Measurements from ENCODE around the gene MUS81. TPM values are rescaled to one million over a fixed set of nuclear protein-coding genes. Genes with fewer than 3 reads are reported as not detected.
A peak's percentile ranks its signal among the peaks of the same experiment; 100 is the strongest.

Gene MUS81
- total and polyA plus RNA-seq, 2 of the 13 experiments (the other 11 are each of a cell fraction or from before 2014, with no cell fraction given), result 25.6 to 30.2 TPM

DNA sequence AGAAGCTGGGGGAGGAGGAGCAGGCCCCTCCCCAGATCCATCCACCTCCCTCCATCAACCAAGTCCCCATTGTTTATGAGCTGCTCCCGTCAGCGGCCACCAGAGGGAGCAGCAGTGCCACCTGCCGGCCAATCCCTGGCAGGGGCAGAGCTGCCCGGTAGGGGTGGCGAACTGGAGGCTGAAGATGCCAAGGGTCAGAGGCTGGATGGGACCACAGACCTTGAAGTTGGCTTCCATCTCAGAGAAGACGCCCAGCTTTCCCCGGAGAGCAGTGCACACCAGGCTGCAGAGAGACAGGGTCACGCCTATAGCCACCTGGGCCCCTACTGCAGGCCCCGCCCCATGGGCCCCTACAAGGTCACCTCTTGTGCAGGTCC, 24.5 kb downstream of the MUS81 start (continued):
- TF ChIP-seq, protein P1, sequence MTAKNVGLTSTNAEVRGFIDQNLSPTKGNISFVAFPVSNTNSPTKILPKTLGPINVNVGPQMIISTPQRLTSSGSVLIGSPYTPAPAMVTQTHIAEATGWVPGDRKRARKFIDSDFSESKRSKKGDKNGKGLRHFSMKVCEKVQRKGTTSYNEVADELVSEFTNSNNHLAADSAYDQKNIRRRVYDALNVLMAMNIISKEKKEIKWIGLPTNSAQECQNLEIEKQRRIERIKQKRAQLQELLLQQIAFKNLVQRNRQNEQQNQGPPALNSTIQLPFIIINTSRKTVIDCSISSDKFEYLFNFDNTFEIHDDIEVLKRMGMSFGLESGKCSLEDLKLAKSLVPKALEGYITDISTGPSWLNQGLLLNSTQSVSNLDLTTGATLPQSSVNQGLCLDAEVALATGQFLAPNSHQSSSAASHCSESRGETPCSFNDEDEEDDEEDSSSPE (CRISPR knock-in tag; IDR thresholded peaks at IDR 0.05), result no peak
- TF ChIP-seq, protein P2, sequence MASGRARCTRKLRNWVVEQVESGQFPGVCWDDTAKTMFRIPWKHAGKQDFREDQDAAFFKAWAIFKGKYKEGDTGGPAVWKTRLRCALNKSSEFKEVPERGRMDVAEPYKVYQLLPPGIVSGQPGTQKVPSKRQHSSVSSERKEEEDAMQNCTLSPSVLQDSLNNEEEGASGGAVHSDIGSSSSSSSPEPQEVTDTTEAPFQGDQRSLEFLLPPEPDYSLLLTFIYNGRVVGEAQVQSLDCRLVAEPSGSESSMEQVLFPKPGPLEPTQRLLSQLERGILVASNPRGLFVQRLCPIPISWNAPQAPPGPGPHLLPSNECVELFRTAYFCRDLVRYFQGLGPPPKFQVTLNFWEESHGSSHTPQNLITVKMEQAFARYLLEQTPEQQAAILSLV (CRISPR knock-in tag; IDR thresholded peaks at IDR 0.05; ENCODE audit: borderline replicate concordance), result no peak
- TF ChIP-seq IRX3 (CRISPR knock-in tag; IDR thresholded peaks at IDR 0.05; ENCODE audit: borderline replicate concordance, low read depth) (no peak), TEAD2 (CRISPR knock-in tag; IDR thresholded peaks at IDR 0.05) (no peak), THAP11 (CRISPR knock-in tag; IDR thresholded peaks at IDR 0.05) (peak; percentile 66), ZNF569 (CRISPR knock-in tag; IDR thresholded peaks at IDR 0.05; ENCODE audit: borderline replicate concordance) (no peak), HNF4A (CRISPR knock-in tag; IDR thresholded peaks at IDR 0.05) (no peak), ZBTB20 (CRISPR knock-in tag; IDR thresholded peaks at IDR 0.05; ENCODE audit: borderline replicate concordance, low read depth) (no peak), CCAR2 (optimal IDR thresholded peaks at IDR 0.05; ENCODE audit: low read depth, low read length) (no peak), MXI1 (IDR thresholded peaks at IDR 0.05; ENCODE audit: borderline replicate concordance, low read depth, low read length) (peak; percentile 46; the same call in 1 of the 3 replicates), ZNF570 (CRISPR knock-in tag; IDR thresholded peaks at IDR 0.05; ENCODE audit: borderline replicate concordance) (no peak), ZSCAN30 (CRISPR knock-in tag; IDR thresholded peaks at IDR 0.05) (no peak), SIN3A (IDR thresholded peaks at IDR 0.05; ENCODE audit: borderline replicate concordance, low read depth, low read length) (no peak), ZBTB8A (CRISPR knock-in tag; IDR thresholded peaks at IDR 0.05; ENCODE audit: borderline replicate concordance, low read depth) (no peak), ZNF296 (CRISPR knock-in tag; conservative IDR thresholded peaks at IDR 0.05) (no peak)
- TF ChIP-seq, protein P3, sequence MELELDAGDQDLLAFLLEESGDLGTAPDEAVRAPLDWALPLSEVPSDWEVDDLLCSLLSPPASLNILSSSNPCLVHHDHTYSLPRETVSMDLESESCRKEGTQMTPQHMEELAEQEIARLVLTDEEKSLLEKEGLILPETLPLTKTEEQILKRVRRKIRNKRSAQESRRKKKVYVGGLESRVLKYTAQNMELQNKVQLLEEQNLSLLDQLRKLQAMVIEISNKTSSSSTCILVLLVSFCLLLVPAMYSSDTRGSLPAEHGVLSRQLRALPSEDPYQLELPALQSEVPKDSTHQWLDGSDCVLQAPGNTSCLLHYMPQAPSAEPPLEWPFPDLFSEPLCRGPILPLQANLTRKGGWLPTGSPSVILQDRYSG (CRISPR knock-in tag; IDR thresholded peaks at IDR 0.05), result no peak
- TF ChIP-seq, protein P4, sequence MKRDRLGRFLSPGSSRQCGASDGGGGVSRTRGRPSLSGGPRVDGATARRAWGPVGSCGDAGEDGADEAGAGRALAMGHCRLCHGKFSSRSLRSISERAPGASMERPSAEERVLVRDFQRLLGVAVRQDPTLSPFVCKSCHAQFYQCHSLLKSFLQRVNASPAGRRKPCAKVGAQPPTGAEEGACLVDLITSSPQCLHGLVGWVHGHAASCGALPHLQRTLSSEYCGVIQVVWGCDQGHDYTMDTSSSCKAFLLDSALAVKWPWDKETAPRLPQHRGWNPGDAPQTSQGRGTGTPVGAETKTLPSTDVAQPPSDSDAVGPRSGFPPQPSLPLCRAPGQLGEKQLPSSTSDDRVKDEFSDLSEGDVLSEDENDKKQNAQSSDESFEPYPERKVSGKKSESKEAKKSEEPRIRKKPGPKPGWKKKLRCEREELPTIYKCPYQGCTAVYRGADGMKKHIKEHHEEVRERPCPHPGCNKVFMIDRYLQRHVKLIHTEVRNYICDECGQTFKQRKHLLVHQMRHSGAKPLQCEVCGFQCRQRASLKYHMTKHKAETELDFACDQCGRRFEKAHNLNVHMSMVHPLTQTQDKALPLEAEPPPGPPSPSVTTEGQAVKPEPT (CRISPR knock-in tag; IDR thresholded peaks at IDR 0.05; ENCODE audit: low read depth), result no peak
- TF ChIP-seq, protein P5, sequence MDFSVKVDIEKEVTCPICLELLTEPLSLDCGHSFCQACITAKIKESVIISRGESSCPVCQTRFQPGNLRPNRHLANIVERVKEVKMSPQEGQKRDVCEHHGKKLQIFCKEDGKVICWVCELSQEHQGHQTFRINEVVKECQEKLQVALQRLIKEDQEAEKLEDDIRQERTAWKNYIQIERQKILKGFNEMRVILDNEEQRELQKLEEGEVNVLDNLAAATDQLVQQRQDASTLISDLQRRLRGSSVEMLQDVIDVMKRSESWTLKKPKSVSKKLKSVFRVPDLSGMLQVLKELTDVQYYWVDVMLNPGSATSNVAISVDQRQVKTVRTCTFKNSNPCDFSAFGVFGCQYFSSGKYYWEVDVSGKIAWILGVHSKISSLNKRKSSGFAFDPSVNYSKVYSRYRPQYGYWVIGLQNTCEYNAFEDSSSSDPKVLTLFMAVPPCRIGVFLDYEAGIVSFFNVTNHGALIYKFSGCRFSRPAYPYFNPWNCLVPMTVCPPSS (IDR thresholded peaks at IDR 0.05), result no peak
- TF ChIP-seq, protein P6, sequence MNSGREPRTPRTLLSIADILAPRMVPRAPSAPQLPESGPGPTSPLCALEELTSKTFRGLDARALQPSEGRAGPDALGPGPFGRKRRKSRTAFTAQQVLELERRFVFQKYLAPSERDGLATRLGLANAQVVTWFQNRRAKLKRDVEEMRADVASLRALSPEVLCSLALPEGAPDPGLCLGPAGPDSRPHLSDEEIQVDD (CRISPR knock-in tag; IDR thresholded peaks at IDR 0.05; ENCODE audit: borderline replicate concordance), result no peak
- TF ChIP-seq, protein P7, sequence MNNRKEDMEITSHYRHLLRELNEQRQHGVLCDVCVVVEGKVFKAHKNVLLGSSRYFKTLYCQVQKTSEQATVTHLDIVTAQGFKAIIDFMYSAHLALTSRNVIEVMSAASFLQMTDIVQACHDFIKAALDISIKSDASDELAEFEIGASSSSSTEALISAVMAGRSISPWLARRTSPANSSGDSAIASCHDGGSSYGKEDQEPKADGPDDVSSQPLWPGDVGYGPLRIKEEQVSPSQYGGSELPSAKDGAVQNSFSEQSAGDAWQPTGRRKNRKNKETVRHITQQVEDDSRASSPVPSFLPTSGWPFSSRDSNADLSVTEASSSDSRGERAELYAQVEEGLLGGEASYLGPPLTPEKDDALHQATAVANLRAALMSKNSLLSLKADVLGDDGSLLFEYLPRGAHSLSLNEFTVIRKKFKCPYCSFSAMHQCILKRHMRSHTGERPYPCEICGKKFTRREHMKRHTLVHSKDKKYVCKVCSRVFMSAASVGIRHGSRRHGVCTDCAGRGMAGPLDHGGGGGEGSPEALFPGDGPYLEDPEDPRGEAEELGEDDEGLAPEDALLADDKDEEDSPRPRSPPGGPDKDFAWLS (CRISPR knock-in tag; IDR thresholded peaks at IDR 0.05; ENCODE audit: borderline replicate concordance), result no peak

Data from HepG2 (cell line).